ENCODE data around the gene CXCR2.
"Not testable (repeated sequence)": the region's sequence is repeated elsewhere in the genome, so short reads cannot be mapped to it uniquely, and the experiment has no call there.

The CXCR2 gene

GRCh38 chr2:218125626-218126080, at the start of gene CXCR2:
Gene CXCR2 (plus strand): TSS chr2:218126028. CDS start chr2:218134802, 8,774 bp downstream.
- no peak for DNase-seq (ENCODE audit: low spot score)

GRCh38 chr2:218077464-218078216, 48.2 kb upstream of the CXCR2 start:
- DNase-seq (ENCODE audit: low spot score), result no peak

GRCh38 chr2:218079943-218080913, 45.6 kb upstream of the CXCR2 start:
- DNase-seq (ENCODE audit: low spot score), result no peak

GRCh38 chr2:218081063-218081462, 44.8 kb upstream of the CXCR2 start:
- DNase-seq (ENCODE audit: low spot score), result no peak

- no peak for DNase-seq (ENCODE audit: low spot score)
These were observed 44.1 kb upstream of the CXCR2 start for GRCh38 chr2:218081695-218082094.

- DNase-seq (ENCODE audit: low spot score), result no peak
These were observed 43.1 kb upstream of the CXCR2 start for GRCh38 chr2:218082586-218083351.

- DNase-seq (ENCODE audit: low spot score), result no peak
These were observed 42.5 kb upstream of the CXCR2 start for GRCh38 chr2:218083352-218083676.

GRCh38 chr2:218086478-218086877, 39.4 kb upstream of the CXCR2 start:
- no peak for DNase-seq (ENCODE audit: low spot score)

GRCh38 chr2:218089259-218089658, 36.6 kb upstream of the CXCR2 start:
- DNase-seq (ENCODE audit: low spot score), result no peak

- DNase-seq (ENCODE audit: low spot score), result no peak
These were observed 34.1 kb upstream of the CXCR2 start for GRCh38 chr2:218091746-218092145.

- DNase-seq (ENCODE audit: low spot score), result no peak
These were observed 31.9 kb upstream of the CXCR2 start for GRCh38 chr2:218093879-218094278.

- no peak for DNase-seq (ENCODE audit: low spot score)
These were observed 30.0 kb upstream of the CXCR2 start for GRCh38 chr2:218095853-218096252.

- DNase-seq (ENCODE audit: low spot score), result no peak
These were observed 27.9 kb upstream of the CXCR2 start for GRCh38 chr2:218097975-218098374.

GRCh38 chr2:218108834-218109233, 17.0 kb upstream of the CXCR2 start:
- not testable (repeated sequence) for DNase-seq (ENCODE audit: low spot score)

- DNase-seq (ENCODE audit: low spot score), result not testable (repeated sequence)
These were observed 4.0 kb upstream of the CXCR2 start for GRCh38 chr2:218121789-218122188.

- DNase-seq (ENCODE audit: low spot score), result not testable (repeated sequence)
These were observed 3.5 kb upstream of the CXCR2 start for GRCh38 chr2:218122286-218122685.

GRCh38 chr2:218123986-218124385, 1.8 kb upstream of the CXCR2 start:
- no peak for DNase-seq (ENCODE audit: low spot score)

- no peak for DNase-seq (ENCODE audit: low spot score)
These were observed 733 bp upstream of the CXCR2 start for GRCh38 chr2:218125095-218125494.

GRCh38 chr2:218127929-218128455, 2.2 kb downstream of the CXCR2 start:
- no peak for DNase-seq (ENCODE audit: low spot score)

GRCh38 chr2:218128781-218129457, 3.1 kb downstream of the CXCR2 start:
- no peak for DNase-seq (ENCODE audit: low spot score)

- peak; percentile 36 for DNase-seq (ENCODE audit: low spot score)
These were observed 3.8 kb downstream of the CXCR2 start for GRCh38 chr2:218129458-218130135.

All from COLO829 (cell line).